GM21447 (cell line): ENCODE results near the gene TP53AIP1.
A peak's percentile ranks its signal among the peaks of the same experiment; 100 is the strongest.

Experiments used
- ATAC-seq: cut with Tn5 transposase; IDR thresholded peaks from one replicate; pipeline ENCODE4 v1.9.1; 2021; ENCODE audit not compliant: unreplicated experiment

Gene TP53AIP1

GRCh38 chr11:128906185-128907050 is 36.3 kb downstream of the TP53AIP1 start:
- no peak for ATAC-seq

- peak; percentile 49 for ATAC-seq
These were observed 37.1 kb downstream of the TP53AIP1 start for GRCh38 chr11:128905345-128906184.

- peak; percentile 50 for ATAC-seq
These were observed 37.9 kb downstream of the TP53AIP1 start for GRCh38 chr11:128904656-128905344.

- ATAC-seq = no peak
These were observed 38.4 kb downstream of the TP53AIP1 start for GRCh38 chr11:128904303-128904655.

- no peak for ATAC-seq
These were observed 39.2 kb downstream of the TP53AIP1 start for GRCh38 chr11:128903248-128904061.

- no peak for ATAC-seq
These were observed 40.1 kb downstream of the TP53AIP1 start for GRCh38 chr11:128902515-128903066.

- no peak for ATAC-seq
These were observed 40.8 kb downstream of the TP53AIP1 start for GRCh38 chr11:128901653-128902514.

- no peak for ATAC-seq
These were observed 42.2 kb downstream of the TP53AIP1 start for GRCh38 chr11:128900468-128900867.

GRCh38 chr11:128898580-128899344 is 43.9 kb downstream of the TP53AIP1 start:
- ATAC-seq = no peak

GRCh38 chr11:128897826-128898225 is 44.8 kb downstream of the TP53AIP1 start:
- ATAC-seq = no peak

- no peak for ATAC-seq
These were observed 46.3 kb downstream of the TP53AIP1 start for GRCh38 chr11:128896356-128896755.

- ATAC-seq = no peak
These were observed 47.1 kb downstream of the TP53AIP1 start for GRCh38 chr11:128895526-128895925.

GRCh38 chr11:128894685-128895084 is 48.0 kb downstream of the TP53AIP1 start:
- ATAC-seq = no peak

GRCh38 chr11:128894286-128894681 is 48.4 kb downstream of the TP53AIP1 start:
- no peak for ATAC-seq

GRCh38 chr11:128893578-128894285 is 48.9 kb downstream of the TP53AIP1 start:
- peak; percentile 63 for ATAC-seq

GRCh38 chr11:128892866-128893565 is 49.7 kb downstream of the TP53AIP1 start:
- ATAC-seq = no peak

GRCh38 chr11:128891913-128892398 is 50.7 kb downstream of the TP53AIP1 start:
- no peak for ATAC-seq
